ENCODE results near the gene MEAK7. TPM values are rescaled to one million over a fixed set of nuclear protein-coding genes. Genes with fewer than 3 reads are reported as not detected.

The MEAK7 gene
- polyA plus RNA-seq, 3 donors, result 2.5 to 5.0 (median 4.7) TPM

DNA sequence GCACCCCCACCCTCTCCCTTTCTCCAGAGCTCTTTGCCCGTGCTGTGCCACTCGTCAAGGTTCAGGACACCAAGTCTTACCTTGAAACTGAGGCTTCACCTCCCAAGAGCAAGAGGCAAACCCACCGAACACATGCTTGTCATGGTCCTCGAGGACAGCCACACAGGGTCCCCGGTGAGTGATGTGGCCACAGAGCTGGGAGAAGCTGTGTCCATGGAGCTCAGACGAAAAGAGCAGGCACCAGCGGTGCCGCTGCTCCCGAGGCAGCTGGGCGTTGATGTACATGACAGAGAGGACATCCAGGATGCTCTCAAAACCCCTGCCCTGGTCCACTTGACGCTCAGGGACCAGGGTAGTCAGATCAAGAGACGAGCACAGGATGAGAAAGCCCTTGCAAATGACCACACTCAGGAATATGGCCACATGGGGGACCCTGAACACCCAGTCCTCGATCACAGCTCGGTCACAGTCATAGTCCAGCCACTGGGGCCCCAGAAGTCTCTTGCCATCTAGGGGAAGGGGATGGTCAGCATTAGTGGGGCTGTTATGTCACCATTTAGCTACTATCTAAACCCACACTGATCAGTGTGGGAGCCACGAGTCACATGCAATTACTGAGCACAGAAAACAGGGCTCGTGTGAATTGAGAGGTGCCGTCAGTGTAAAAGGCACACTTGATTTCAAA, 17.8 kb downstream of the MEAK7 start:
- TF ChIP-seq, protein P1, sequence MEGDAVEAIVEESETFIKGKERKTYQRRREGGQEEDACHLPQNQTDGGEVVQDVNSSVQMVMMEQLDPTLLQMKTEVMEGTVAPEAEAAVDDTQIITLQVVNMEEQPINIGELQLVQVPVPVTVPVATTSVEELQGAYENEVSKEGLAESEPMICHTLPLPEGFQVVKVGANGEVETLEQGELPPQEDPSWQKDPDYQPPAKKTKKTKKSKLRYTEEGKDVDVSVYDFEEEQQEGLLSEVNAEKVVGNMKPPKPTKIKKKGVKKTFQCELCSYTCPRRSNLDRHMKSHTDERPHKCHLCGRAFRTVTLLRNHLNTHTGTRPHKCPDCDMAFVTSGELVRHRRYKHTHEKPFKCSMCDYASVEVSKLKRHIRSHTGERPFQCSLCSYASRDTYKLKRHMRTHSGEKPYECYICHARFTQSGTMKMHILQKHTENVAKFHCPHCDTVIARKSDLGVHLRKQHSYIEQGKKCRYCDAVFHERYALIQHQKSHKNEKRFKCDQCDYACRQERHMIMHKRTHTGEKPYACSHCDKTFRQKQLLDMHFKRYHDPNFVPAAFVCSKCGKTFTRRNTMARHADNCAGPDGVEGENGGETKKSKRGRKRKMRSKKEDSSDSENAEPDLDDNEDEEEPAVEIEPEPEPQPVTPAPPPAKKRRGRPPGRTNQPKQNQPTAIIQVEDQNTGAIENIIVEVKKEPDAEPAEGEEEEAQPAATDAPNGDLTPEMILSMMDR (IDR thresholded peaks at IDR 0.05), result no peak
- H3K9ac ChIP-seq (ENCODE audit: insufficient read depth, low read length, poor library complexity, severe bottlenecking), result no peak overlapping the region
- H3K27ac Mint-ChIP-seq, result no peak overlapping the region
- no peaks in the 10 kb centered on the region for H4K20me1 ChIP-seq (ENCODE audit: insufficient read depth, low read length)
- H2AFZ ChIP-seq (ENCODE audit: insufficient read depth, low read depth, low read length, poor library complexity, severe bottlenecking), result no peak overlapping the region
- peaks cover 0 to 24% of the 10 kb centered on the region in 2 donors for H3K36me3 ChIP-seq (replicated peaks in 1 of 2; ENCODE audit: control insufficient read depth in 1 of 2, insufficient read depth in 2 of 2, low read length in 2 of 2)
- H3K36me3 Mint-ChIP-seq, result peaks cover 36 to 78% of the 10 kb centered on the region in 2 donors
- intact Hi-C loops (cut with micrococcal nuclease), result no loop called here
- H3K27me3 Mint-ChIP-seq (ENCODE audit: low read depth in 3 of 3), result peaks cover 0 to 2% (median 0%) of the 10 kb centered on the region in 3 donors
- H3K27ac ChIP-seq (ENCODE audit: low read depth in 1 of 2, low read length in 2 of 2), result no peak overlapping the region
- H3K4me3 Mint-ChIP-seq, result no peak overlapping the region
- no peaks in the 10 kb centered on the region for H3K4me1 ChIP-seq (ENCODE audit: control insufficient read depth in 1 of 2, insufficient read depth in 2 of 2, low read length in 2 of 2)
- no peaks in the 10 kb centered on the region for H3K79me2 ChIP-seq (ENCODE audit: insufficient read depth, low read length)
- no peak for DNase-seq
- peaks cover 0 to 3% (median 0%) of the 10 kb centered on the region in 7 donors for H3K9me3 Mint-ChIP-seq
- no peaks in the 10 kb centered on the region for H3K9me3 ChIP-seq (replicated peaks in 1 of 2; ENCODE audit: control insufficient read depth in 1 of 2, insufficient read depth in 1 of 2, low read length in 2 of 2)
- H3K27me3 ChIP-seq (ENCODE audit: control insufficient read depth in 2 of 2, insufficient read depth in 2 of 2, low read length in 2 of 2), result no peaks in the 10 kb centered on the region
- WGBS (ENCODE audit: insufficient coverage), result 95% methylated on average over 11 of the region's 17 CpGs
- no peak overlapping the region for H3K4me2 ChIP-seq (replicated peaks; ENCODE audit: extremely low read depth, low read length, poor library complexity, severe bottlenecking)
- H3K4me1 Mint-ChIP-seq, result no peaks in the 10 kb centered on the region
- no peak overlapping the region for H3K4me3 ChIP-seq (replicated peaks in 1 of 3; ENCODE audit: low read depth in 2 of 3, low read length in 3 of 3)

DNA sequence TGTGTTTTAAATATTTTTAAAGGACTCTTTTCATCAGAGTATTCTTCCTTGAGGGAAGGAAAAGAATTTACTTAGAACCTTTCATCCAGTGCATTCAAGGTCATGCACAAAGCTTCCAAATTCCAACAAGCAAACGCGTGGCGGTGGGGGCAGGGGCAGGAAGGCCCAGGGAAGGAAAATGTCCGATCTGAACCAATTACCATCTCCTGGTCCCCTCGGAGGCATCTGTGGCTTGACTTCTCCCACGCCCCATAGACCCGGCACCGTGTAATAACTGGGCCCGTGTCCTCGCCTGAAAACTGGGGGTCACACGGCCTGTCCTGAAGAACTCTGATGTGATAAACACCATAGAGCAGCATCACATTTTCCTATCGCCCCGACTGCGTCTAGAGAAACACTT, 18.3 kb downstream of the MEAK7 start:
- Histone ChIP-seq H3K4me1 (ENCODE audit: control insufficient read depth in 1 of 2, insufficient read depth in 2 of 2, low read length in 2 of 2) (no peaks in the 10 kb centered on the region), H3K27me3 (ENCODE audit: control insufficient read depth in 2 of 2, insufficient read depth in 2 of 2, low read length in 2 of 2) (no peaks in the 10 kb centered on the region), H3K9ac (ENCODE audit: insufficient read depth, low read length, poor library complexity, severe bottlenecking) (no peak overlapping the region), H4K20me1 (ENCODE audit: insufficient read depth, low read length) (no peaks in the 10 kb centered on the region), H3K4me3 (replicated peaks in 1 of 3; ENCODE audit: low read depth in 2 of 3, low read length in 3 of 3) (no peak overlapping the region), H2AFZ (ENCODE audit: insufficient read depth, low read depth, low read length, poor library complexity, severe bottlenecking) (no peak overlapping the region), H3K79me2 (ENCODE audit: insufficient read depth, low read length) (no peaks in the 10 kb centered on the region), H3K27ac (ENCODE audit: low read depth in 1 of 2, low read length in 2 of 2) (no peak overlapping the region), H3K36me3 (replicated peaks in 1 of 2; ENCODE audit: control insufficient read depth in 1 of 2, insufficient read depth in 2 of 2, low read length in 2 of 2) (peaks cover 0 to 24% of the 10 kb centered on the region in 2 donors), H3K4me2 (replicated peaks; ENCODE audit: extremely low read depth, low read length, poor library complexity, severe bottlenecking) (no peak overlapping the region), H3K9me3 (replicated peaks in 1 of 2; ENCODE audit: control insufficient read depth in 1 of 2, insufficient read depth in 1 of 2, low read length in 2 of 2) (no peaks in the 10 kb centered on the region)
- TF ChIP-seq, protein P1 (IDR thresholded peaks at IDR 0.05), result no peak
- Mint-ChIP-seq H3K27ac (no peak overlapping the region), H3K4me1 (no peaks in the 10 kb centered on the region), H3K36me3 (peaks cover 36 to 76% of the 10 kb centered on the region in 2 donors), H3K27me3 (ENCODE audit: low read depth in 3 of 3) (peaks cover 0 to 2% (median 0%) of the 10 kb centered on the region in 3 donors), H3K9me3 (peaks cover 0 to 1% (median 0%) of the 10 kb centered on the region in 7 donors), H3K4me3 (no peak overlapping the region)
- 94% methylated on average over 14 of the region's 14 CpGs for whole genome bisulfite sequencing (ENCODE audit: insufficient coverage)
- DNase-seq, result no peak
- intact Hi-C loops (cut with micrococcal nuclease), result no loop called here
